Activated CD8-positive, alpha-beta memory T cell treated with anti-CD3 and anti-CD28 coated beads for 24 hours (primary cell): ENCODE results near the gene EXOC6B.
"Not testable (repeated sequence)": the region's sequence is repeated elsewhere in the genome, so short reads cannot be mapped to it uniquely, and the experiment has no call there.

ENCODE experiments used
- DNase-seq: peaks from one replicate; pipeline ENCODE4 v3.0.0-alpha.2; 2020

The EXOC6B gene

DNA sequence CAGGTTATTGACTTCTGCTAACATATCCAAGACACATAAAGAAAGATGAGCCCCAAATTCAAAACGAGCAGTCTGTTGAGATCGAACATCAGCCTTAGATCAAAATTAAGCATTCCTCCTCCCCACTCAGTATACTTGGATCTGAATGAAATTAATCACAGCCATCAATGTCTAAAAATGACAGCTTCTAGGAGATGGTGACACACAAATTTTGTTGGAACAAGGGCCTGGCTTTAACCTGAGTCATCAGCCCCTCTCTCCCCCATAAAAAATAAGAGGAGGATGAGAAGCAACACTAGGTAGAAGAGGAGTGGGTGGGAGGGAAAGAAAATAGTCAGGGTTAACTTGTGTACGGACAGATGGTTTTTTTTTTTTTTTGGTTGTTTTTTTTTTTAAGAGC is 223.1 kb downstream of the EXOC6B start:
- no peak for DNase-seq

DNA sequence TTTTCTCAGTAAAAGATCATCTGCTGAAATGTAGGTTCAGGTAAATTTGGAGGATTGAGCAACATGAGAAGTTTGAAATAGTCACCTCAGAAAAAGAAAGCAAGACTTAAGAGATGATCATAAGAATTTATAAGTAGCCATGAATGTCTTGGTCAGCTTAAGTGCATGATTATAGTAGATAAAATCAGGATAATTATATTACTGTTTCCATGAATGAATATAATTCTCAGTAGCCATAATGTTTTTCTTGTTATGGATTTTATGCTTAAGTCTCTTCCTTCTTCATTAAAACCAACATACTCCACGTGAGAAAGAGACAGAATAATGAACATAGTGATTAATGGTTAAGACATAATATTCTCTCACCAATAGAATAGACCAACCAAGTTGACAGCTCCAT is 223.7 kb downstream of the EXOC6B start:
- no peak for DNase-seq

DNA sequence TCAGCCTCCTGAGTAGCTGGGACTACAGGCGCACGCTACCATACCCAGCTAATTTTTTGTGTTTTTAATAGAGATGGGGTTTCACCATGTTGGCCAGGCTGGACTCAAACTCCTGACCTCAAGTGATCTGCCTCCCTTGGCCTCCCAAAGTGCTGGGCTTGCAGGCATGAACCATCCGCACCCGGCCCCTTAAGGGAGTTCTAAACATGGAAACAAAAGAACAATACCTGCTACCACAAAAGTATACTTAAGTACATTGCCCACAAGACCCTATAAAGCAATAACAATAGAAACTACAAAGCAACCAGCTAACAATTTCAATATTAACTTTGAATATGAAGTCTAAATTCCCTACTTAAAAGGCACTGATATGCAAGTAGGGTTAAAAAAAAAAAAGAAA is 242.0 kb downstream of the EXOC6B start:
- DNase-seq, result not testable (repeated sequence)

GRCh38 chr2:72583376-72583775 is 242.5 kb downstream of the EXOC6B start:
- DNase-seq, result no peak

DNA sequence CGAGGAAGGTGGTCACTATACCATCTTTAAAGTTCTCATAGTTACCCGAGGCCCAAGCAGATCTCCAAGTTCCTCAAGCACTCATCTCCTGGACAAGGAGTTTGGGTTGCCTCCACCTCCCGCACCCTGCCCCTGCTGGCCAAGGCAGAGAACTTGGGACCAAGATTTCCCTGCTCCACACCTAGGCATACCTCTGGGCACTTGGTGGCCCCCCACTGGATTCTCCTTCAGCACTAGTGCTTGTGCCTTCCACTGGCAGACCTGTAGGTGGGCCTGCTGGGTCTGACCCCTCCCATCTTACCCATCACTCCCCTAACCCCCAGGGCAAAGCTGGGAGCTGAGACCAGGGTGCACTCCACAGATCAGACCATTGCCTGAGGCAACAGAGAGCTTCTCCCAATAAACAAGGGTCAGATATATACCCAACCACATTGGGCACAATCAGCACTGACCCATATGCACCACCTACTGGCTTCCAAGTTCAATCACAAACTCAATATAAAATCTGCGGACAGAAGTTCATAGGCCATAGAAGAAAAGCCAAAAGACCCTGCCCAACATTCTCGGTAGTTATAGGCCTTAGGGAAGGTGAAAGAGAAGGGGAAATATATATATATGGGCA is 244.2 kb downstream of the EXOC6B start:
- no peak for DNase-seq

GRCh38 chr2:72579591-72580180 is 246.1 kb downstream of the EXOC6B start:
- no peak for DNase-seq

DNA sequence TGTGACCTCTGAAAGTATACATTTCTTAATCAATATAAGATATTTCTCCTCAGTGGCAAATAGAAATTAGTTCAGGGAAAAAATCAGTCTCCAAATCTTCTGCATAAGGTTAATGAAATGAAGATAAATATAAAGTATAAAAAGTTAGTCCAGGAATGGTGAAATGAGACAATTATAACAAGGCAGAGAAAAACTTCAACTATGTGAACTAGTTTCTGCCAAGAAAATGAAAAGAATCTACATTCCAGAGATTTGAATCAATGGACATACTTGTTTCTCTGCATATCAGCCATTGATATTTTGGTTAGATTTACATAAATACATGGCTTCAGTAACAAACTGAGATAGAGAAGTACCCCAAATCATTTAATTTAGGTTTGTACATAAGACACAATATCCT is 249.0 kb downstream of the EXOC6B start:
- no peak for DNase-seq

DNA sequence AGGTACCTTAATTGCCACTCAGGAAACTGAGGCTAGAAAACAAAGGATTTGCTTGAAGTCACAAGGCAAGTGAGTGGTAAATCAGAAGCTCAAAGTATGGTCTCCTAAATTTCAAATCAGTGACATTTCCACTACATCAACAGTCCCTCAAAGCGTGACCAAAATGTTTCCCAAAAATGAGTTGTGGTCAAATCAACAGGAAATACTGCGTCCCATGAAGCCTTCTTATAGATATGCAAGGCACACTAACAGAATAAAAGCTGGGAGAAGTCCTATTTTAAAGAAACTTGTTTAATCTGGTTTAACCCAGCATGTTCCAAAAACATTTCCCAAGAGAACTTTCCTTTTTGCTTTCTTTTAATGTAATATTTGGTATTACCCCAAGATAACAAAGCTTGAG is 249.4 kb downstream of the EXOC6B start:
- DNase-seq, result no peak

GRCh38 chr2:72574886-72575285 is 250.9 kb downstream of the EXOC6B start:
- DNase-seq, result no peak

GRCh38 chr2:72573232-72573631 is 252.6 kb downstream of the EXOC6B start:
- no peak for DNase-seq

- no peak for DNase-seq
These were observed 253.3 kb downstream of the EXOC6B start for GRCh38 chr2:72572501-72572900.

DNA sequence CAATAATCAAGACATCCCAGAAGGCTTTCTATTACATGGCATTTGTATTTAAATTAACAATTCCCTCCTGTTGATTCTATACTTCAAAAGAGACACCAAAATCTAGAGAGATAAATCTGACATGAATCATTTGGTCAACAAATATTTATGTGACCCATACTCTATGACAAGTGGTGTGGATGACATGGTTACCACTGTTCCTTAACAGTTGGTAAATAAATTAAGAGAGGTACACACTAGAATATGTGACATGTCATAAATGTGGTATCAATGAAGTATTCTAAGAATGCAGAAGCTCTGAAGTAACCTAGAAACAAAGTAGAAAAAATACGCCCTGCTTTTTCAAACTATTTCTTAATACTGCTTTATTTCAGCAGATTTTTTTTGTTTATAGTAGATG is 255.4 kb downstream of the EXOC6B start:
- DNase-seq, result no peak

GRCh38 chr2:72562451-72563153 is 263.2 kb downstream of the EXOC6B start:
- DNase-seq, result no peak

GRCh38 chr2:72561621-72562318 is 264.1 kb downstream of the EXOC6B start:
- DNase-seq, result no peak

DNA sequence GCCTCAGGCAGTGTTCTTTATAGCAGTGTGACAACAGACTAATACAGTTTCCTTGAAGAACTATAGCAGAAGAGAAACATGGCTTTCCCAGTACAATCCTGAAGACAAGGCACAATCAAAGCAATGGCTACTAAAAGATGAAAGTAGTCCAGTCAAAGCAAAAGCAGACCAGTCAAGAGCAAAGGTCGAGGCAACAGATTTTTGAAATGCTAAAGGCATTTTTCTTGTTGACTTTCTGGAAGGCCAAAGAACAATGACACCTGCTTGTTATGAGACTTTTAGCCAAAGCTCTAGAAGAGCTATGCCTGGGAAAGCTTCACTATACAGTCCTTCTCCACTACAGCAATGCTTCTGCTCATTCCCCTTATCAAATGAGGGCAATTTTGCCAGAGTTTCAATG is 269.9 kb downstream of the EXOC6B start:
- DNase-seq, result no peak

GRCh38 chr2:72555363-72555762 is 270.5 kb downstream of the EXOC6B start:
- not testable (repeated sequence) for DNase-seq

GRCh38 chr2:72554910-72555309 is 270.9 kb downstream of the EXOC6B start:
- not testable (repeated sequence) for DNase-seq

GRCh38 chr2:72554381-72554780 is 271.5 kb downstream of the EXOC6B start:
- no peak for DNase-seq

DNA sequence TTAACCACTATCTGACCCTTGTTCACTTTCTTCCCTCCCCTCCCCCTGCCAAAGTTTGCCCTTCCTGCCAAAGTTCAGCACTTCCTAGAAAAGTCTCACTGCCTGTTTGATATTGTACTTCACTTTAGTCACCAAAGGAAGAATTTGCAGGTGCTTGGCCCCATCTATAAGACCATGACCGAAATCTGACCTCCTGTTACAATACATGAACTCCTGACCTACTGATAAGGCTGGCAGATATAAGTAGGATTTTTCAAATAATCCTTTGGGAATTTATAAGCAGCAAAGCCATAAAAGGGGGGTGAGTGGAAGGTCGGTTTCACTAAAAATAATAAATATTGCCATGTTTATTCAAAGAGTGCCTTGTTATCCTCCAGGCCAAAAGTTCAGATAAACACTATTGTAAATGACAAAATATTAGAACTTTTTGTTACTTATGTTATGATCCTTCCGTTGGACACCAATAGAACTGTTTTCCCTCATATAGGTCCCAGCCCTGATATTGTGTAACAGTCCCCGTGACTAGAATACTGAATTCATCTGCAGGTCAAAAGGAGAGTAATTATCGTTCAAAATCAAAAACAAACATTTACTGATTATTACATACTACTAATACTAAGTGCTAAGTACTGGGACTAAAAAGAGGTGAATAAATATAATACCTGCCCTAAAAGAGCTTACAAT is 277.6 kb downstream of the EXOC6B start:
- DNase-seq, result no peak

- DNase-seq, result no peak
These were observed 280.0 kb downstream of the EXOC6B start for GRCh38 chr2:72545790-72546189.

DNA sequence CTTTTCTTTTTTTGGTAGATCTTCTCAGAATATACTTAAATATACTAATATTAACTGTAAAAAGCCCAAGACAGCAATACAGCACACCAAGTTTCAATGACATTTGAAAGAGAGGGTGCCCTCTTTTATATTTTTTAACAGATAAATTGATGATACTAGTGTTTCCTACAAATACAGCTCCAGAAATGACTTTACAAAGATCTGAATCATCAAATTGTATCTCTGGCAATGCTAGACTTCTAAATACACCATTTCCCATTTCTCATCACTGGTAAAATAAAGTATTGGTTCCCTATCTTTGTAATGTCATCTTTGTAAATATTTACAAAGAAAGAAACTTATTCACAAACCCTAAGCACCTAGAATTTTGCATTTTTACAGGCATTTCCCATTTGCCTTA is 281.3 kb downstream of the EXOC6B start:
- DNase-seq, result no peak

GRCh38 chr2:72543497-72544216 is 282.2 kb downstream of the EXOC6B start:
- no peak for DNase-seq
